ENCODE measurements around the gene AADAT. TPM values are rescaled to one million over a fixed set of nuclear protein-coding genes. Genes with fewer than 3 reads are reported as not detected.

AADAT gene
- total RNA-seq (1 to 10 TPM in 8 of 9 donors, under 1 TPM in 1; 0.53 to 3.3 (median 1.5) TPM), polyA plus RNA-seq (1 to 10 TPM in 1 of 2 donors, under 1 TPM in 1; 0.80 to 1.6 TPM)
- long read RNA-seq, donor 1, partial matches to known transcripts, result 1 of 3 reads
- long read RNA-seq, donor 1, other reads (novel, unspliced or antisense), result 1 of 3 reads
- long read RNA-seq, donor 2, result 0 reads
- long read RNA-seq, donor 3, partial matches to known transcripts, result 0 of 1 reads
- long read RNA-seq, donor 3, other reads (novel, unspliced or antisense), result 0 of 1 reads

DNA sequence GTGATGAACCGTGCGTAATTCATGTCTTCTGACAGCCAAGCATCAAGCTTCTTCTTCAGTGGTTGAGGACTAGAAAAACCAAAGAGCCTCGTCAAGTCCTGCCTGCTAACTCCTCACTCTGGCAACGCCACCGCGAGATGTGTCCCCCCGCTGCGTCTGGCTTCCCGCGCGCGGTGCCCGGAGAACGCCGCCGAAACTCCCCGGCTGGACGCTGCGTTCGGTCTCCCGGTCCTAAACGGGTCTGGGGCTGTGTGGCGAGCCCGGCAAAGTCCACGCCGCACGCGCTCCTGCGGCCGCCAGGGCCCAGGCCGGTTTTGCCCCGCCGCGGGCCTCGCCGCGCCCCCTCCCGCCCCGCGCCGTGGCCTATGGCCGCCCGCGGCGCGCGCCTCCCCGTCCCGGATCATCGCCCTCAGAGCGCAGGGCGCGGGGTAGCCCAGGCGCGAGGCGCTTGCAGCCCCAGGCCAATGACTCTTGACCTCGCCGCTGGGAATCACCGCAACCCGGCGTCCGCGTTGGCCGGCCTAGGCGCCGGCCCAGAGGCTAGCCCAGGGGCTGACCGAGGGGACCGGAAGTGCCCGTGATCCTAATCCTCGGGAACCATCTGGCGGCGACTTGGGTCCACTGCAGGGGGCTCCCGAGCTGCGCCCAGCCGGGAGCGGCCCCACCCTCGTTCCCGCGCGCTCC is at the start of gene AADAT:
Gene AADAT, minus strand, starts transcription at position 289 of the 684 bp plus-strand sequence. Its CDS starts 266 bp downstream, at position 23.
- peaks cover 0 to 14% (median 3%) of the 10 kb centered on the region in 12 donors for H3K4me1 ChIP-seq
- WGBS, 4 donors, result 0 to 1% (median 0%) methylated on average over 17 to 80 of the region's 80 CpGs
- no peaks in the 10 kb centered on the region for H3K9me3 ChIP-seq
- peak within 1 kb of the TSS; percentile 40 to 80 (median 62) for H3K4me3 ChIP-seq
- peaks cover 0 to 32% (median 2%) of the 10 kb centered on the region in 9 donors for H3K36me3 ChIP-seq
- DNase-seq, result peak; percentile 75 to 85 (median 82)
- peaks cover 0 to 19% (median 0%) of the 10 kb centered on the region in 9 donors for H3K27me3 ChIP-seq
- ATAC-seq, result peak; percentile 86 to 99 (median 98)
- intact Hi-C loops (cut with DNase I), result loop anchor here in 1 of 10 donors (2.0 kb wide), 1 partner anchor 65 kb away; no protein-coding TSS in a partner anchor
- TF ChIP-seq POLR2A (IDR thresholded peaks at IDR 0.05), result no peak
- TF ChIP-seq, protein P1, sequence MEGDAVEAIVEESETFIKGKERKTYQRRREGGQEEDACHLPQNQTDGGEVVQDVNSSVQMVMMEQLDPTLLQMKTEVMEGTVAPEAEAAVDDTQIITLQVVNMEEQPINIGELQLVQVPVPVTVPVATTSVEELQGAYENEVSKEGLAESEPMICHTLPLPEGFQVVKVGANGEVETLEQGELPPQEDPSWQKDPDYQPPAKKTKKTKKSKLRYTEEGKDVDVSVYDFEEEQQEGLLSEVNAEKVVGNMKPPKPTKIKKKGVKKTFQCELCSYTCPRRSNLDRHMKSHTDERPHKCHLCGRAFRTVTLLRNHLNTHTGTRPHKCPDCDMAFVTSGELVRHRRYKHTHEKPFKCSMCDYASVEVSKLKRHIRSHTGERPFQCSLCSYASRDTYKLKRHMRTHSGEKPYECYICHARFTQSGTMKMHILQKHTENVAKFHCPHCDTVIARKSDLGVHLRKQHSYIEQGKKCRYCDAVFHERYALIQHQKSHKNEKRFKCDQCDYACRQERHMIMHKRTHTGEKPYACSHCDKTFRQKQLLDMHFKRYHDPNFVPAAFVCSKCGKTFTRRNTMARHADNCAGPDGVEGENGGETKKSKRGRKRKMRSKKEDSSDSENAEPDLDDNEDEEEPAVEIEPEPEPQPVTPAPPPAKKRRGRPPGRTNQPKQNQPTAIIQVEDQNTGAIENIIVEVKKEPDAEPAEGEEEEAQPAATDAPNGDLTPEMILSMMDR (IDR thresholded peaks at IDR 0.05), result peak; percentile 51 to 79 (median 66)
- peak within 1 kb of the TSS in 10 of 12 donors; percentile 42 to 69 (median 64) for H3K27ac ChIP-seq

DNA sequence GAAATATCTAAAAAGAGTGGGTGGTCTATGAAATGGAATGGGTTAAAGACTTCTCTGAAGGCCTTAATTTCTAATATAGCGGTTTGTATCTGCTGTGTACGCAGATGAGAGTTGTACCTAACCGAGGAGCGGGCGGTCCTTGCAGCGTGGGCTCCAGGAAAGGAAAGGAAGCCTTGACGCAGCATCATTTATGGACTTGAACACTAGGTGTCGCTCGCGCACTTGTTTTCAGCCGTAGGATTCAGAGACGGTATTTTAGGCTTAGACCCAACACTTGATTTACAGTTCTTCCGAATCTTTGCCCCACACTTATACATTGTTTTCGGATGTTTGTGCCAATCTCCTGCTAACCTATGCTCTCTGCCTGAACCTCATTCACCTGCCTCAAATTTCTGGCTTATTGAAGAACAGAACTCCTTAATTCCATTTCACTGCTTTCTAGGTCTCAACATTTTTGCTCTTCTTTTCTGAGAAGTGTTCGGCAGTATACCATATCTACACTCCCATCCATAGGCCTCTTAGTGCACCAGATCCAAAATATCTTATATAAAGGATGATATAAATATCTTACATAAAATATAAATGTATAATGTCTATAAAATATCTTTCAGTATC is 48.9 kb upstream of the AADAT start:
- Histone ChIP-seq H3K4me1 (peaks cover 0 to 4% (median 0%) of the 10 kb centered on the region in 12 donors), H3K4me3 (no peak overlapping the region), H3K27me3 (no peaks in the 10 kb centered on the region), H3K9me3 (peaks cover 0 to 3% (median under 1%) of the 10 kb centered on the region in 12 donors), H3K27ac (no peak overlapping the region), H3K36me3 (no peaks in the 10 kb centered on the region)
- ATAC-seq, result peak in 3 of 4 donors; percentile 49 to 66 (median 66)
- intact Hi-C loops (cut with DNase I), result loop anchor here in 3 of 10 donors (2.0 to 10.0 kb wide), 3 partner anchors 714 to 716 kb away; no protein-coding TSS in a partner anchor
- no peak for TF ChIP-seq POLR2A (IDR thresholded peaks at IDR 0.05)
- TF ChIP-seq, protein P1 (IDR thresholded peaks at IDR 0.05), result peak; percentile 70 to 85 (median 76)
- 6 to 8% (median 6%) methylated on average over 15 of the region's 15 CpGs for WGBS, 4 donors
- DNase-seq, result peak; percentile 37 to 69 (median 58)

DNA sequence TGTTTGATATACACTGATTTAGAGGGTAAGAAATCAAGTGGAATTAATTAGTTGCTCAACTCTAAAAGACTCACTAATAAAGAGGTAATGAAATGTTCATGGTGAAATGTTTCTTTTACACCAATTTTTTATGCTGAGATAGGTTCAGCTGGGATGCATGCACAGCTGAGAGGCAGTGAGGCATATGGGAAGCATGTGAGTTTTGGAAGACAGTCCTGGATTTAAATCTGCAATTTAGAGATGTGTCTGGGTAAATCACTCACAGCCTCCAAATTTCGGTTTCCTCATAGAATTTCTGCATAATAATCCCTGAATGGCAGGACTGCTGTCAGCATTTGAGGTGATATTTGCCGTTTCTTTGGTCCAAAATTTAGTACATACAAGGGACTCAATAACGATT is 48.2 kb upstream of the AADAT start:
- no peaks in the 10 kb centered on the region for H3K36me3 ChIP-seq
- WGBS, 4 donors, result 65 to 73% (median 70%) methylated on average over 3 of the region's 3 CpGs
- peaks cover 0 to 11% (median 6%) of the 10 kb centered on the region in 12 donors for H3K9me3 ChIP-seq
- no peaks in the 10 kb centered on the region for H3K27me3 ChIP-seq
- no peak for DNase-seq
- no peak for ATAC-seq
- H3K4me3 ChIP-seq, result no peak overlapping the region
- intact Hi-C loops (cut with DNase I), result loop anchor here in 3 of 10 donors (2.0 to 10.0 kb wide), 3 partner anchors 714 to 717 kb away; no protein-coding TSS in a partner anchor
- TF ChIP-seq, protein P1 (IDR thresholded peaks at IDR 0.05), result no peak
- no peak for TF ChIP-seq POLR2A (IDR thresholded peaks at IDR 0.05)
- peaks cover 0 to 4% (median 0%) of the 10 kb centered on the region in 12 donors for H3K4me1 ChIP-seq
- H3K27ac ChIP-seq, result no peak overlapping the region
